GM19452 (cell line): ENCODE measurements around the gene WDFY4.

Experiments used
- ATAC-seq: cut with Tn5 transposase; IDR thresholded peaks from one replicate; pipeline ENCODE4 v1.9.1; 2021; ENCODE audit not compliant: unreplicated experiment

Gene WDFY4

DNA sequence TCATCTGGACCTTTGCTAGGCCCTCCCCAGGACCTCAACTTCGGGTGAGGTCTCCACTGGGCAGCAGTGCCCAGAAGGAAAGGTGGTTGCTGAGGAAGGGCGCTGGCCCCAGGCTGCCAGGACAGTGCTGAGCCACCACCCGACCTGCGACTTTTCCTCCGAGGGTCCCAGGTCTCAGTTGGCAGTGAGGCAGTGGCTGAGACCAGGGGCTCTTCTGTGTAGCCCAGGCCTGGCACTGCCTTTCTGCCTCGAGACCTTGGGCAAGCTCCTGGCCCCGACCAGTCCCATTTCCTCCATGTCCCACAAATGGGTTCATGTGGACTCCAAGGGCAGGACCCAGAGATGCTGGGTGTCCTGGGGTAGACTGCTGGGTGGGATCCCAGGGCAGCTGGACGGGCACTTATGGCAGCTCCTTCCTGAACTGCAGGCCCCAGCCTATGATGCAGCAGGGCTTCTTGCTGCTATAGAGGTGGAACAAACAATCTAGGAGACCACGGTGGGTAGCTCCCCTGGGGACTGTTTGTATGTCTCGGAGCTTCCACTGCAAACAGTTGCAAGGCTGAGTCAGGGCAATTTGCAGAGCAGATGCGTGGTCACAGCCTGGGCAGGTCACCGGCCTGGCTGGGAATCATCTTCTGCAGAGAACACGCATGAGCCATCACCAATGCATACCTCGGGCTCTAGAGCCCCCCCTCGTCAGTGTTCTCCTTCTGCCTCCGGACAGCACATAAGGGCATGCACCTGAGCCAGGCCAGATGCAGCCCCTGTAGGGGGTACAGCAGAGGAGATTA lies 272.9 kb downstream of the WDFY4 start:
- no peak for ATAC-seq

- ATAC-seq = no peak
These were observed 274.0 kb downstream of the WDFY4 start for GRCh38 chr10:48958598-48959190.

DNA sequence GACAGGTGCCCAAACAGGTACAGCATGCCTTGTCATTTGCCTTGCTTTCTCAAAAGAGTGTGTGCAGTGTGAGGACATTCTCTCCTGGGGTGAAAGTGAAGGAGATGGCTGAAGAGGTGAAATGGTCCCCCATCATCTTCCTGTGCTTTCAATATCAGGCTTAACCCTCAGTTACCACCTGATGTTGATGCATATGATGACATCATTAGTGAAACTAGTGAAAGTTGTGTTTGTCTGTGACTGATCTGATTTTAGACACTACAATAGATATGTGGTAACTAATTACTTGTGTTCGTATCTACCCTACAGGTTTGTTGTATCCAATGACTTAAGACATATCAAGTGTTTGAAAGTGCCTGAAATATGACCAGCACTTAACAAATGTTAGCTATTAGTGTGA lies 279.4 kb downstream of the WDFY4 start:
- no peak for ATAC-seq

GRCh38 chr10:48965460-48965859 lies 280.8 kb downstream of the WDFY4 start:
- no peak for ATAC-seq

DNA sequence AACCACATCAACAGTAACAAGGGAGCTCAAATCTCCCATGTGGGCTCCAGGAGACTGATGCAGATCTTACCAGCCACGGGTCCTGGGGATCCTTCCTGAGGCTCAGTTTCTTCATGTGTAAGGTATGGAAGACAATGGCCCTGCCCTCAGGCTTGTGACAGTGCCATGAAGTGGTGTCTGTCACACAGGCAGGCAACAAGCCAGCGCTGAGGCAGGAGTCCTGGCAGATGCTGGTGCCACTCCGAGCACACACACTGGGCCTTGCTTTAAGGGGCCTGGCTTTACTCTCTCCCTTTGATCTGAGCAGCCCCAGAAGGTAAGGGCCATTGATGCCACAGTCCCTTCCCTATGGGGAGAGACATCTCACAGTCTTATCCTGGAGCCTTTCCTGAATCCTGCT lies 283.4 kb downstream of the WDFY4 start:
- ATAC-seq = no peak

DNA sequence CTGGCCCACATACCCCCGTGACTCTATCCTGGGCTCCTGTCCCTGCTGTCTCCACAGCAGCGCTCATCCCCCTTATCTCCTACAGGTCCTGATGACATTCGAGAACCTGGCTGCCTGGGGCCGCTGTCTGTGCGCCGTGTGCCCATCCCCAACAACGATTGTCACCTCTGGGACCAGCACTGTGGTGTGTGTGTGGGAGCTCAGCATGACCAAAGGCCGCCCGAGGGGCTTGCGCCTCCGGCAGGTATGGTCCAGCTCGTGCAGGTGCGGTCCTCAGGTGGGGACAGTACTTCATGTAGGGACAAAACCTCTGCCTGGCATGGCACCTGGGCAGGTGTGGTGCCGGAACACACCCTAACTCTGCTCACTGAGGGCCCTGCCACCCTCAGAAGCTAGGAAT lies 285.4 kb downstream of the WDFY4 start:
- ATAC-seq = no peak

GRCh38 chr10:48970654-48971053 lies 286.0 kb downstream of the WDFY4 start:
- no peak for ATAC-seq

- ATAC-seq = no peak
These were observed 288.4 kb downstream of the WDFY4 start for GRCh38 chr10:48973065-48973464.

DNA sequence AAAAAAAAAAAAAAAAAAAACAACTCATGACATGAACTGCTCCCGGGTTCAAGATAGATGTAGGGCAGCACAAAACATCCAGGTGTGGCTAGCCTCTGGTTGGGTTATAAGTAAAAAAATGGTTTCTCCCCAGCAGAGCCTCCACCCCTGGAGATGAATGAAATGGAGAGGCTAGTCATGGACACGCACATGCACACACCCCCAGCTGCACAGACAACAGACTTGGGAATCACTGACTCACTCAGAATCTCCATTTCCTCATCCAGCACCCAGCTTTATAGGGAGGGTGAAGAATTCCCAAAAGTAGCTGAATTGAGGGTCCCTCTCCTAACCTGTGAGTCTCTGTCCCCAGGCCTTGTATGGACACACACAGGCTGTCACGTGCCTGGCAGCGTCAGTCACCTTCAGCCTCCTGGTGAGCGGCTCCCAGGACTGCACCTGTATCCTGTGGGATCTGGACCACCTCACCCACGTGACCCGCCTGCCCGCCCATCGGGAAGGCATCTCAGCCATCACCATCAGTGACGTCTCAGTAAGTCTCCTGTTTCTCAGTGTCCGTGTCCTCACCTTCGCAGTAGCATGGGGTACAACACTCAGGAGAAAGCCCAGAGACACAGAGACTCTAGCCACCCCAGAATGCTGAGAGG lies 290.0 kb downstream of the WDFY4 start:
- no peak for ATAC-seq

DNA sequence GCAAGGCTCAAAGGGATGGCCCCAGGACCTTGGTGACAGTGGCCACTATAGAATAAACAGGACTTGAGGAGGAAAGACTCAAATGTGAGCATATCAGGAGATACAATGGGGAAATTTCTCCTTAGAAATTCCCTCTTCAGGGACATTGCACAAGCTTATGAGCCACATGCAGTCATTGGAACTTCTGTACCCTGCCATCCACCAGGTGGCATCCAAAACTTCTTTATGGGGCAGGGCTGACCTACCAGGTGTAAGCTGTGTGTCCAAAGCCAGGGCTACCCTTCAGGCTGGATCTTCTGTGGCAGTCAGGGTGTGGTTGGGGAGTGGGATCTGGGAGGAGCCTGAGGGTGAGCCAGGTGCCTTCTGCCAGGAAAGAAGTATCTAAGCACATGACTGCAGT lies 291.5 kb downstream of the WDFY4 start:
- no peak for ATAC-seq

DNA sequence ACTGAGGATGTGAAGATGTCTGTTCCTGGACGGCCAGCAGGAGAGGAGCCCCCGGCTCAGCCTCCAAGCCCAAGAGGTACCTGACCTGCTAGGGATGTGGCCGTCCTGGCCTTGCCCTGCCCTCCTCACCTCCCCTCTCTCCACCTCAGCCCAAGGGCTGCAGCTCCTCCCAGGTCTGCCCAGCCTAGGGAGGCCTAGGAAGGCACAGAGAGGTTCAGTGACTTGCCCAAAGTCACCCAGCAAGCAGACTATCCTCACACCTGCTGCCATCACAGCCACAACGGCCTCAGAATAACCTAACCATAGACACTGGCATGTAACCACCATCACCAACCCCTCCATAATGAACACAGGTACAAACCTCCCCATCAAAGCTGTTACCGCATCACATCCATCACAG lies 293.6 kb downstream of the WDFY4 start:
- ATAC-seq = no peak

DNA sequence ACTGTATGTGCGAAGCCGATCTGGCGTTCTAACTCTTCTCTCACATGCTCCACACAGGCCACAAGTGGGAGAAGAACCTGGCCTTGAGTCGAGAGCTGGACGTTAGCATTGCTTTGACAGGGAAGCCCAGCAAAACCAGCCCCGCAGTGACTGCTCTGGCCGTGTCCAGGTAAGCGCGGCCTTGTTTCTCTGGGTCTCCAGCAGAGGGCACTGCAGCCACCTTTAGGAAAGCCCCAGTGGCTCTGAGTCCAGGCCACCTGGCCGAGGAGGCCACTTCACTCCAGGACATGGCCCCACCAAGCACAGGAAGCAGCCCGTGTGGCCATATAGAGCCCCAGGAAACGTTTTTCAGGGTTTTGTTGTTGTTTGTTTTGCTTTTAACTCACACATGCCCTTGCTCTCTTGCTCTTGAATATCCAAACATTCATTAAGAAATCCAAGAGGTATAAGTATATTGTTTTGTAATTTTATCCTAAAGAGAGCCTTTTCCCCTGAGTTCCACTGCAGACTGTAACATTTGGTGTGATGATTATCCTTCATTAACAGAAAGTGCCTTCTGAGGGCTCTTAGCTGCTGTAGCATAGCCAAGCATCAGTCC lies 296.7 kb downstream of the WDFY4 start:
- ATAC-seq = no peak

DNA sequence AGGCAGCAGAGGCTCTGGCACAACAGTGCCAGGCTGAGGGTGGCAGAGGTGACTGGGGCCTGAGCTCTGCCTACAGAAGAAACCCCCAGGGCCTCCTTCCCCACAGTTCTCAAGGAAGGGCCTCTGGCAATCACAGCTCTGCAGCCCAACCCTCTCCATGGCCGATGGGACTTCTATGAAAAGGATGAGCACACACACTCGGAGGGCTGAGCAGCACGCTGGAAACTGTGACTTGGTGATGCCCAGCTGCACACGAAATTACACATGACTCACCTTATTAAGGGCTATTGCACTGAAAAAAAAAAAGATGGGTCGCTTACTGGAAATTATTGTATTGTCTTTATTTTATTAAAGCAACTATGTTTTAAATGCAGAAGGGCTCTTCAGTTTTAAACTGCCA lies 297.9 kb downstream of the WDFY4 start:
- no peak for ATAC-seq

GRCh38 chr10:48983648-48984351 lies 299.1 kb downstream of the WDFY4 start:
- ATAC-seq = no peak

DNA sequence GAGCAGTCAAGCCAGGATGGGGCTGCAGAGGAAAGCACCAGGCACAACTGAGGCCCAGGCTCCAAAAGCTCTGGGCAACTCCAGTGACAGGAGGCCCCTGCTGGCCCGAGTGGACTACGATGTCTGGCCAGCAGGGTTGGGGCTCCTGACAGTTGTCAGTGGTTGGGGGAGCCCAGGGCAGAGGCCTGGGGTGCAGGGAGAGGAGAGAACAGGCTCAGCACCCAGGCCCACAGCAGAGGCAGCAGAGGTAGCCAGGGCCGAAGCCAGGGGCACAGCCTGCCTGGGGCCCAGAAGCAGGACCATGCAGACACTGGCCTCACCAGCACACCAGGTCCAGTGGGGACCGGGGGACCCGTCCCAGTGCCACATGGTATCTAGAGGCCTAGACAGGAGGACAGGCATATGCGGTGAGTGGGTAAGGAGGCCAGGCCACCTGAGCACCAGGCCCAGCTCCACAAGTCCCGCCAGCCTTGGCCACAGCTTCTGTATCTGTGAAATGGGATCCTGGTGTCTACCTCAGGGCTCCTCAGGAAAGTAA lies 301.0 kb downstream of the WDFY4 start:
- no peak for ATAC-seq

DNA sequence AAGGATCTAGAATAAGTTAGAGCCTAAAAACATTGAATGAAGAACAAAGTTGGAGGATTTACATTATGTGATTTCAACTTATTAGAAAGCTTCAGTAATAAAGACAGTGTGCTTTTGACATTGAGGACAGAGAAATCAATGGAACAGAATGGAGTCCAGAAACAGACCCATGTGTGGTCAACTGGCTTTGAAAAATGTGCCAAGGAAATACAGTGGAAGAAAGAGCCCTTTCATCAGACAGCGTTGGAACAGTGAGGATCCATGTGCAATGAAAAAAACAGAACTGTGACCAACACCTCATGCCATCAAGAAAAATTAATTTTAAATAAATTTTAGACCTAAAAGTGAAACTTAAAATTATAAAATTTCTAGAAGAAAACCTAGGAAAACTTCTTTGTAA lies 305.6 kb downstream of the WDFY4 start:
- ATAC-seq = no peak

GRCh38 chr10:48993627-48994026 lies 309.0 kb downstream of the WDFY4 start:
- no peak for ATAC-seq

GRCh38 chr10:48996329-48996728 lies 311.7 kb downstream of the WDFY4 start:
- ATAC-seq = no peak

GRCh38 chr10:48999346-48999745 lies 314.7 kb downstream of the WDFY4 start:
- ATAC-seq = no peak

DNA sequence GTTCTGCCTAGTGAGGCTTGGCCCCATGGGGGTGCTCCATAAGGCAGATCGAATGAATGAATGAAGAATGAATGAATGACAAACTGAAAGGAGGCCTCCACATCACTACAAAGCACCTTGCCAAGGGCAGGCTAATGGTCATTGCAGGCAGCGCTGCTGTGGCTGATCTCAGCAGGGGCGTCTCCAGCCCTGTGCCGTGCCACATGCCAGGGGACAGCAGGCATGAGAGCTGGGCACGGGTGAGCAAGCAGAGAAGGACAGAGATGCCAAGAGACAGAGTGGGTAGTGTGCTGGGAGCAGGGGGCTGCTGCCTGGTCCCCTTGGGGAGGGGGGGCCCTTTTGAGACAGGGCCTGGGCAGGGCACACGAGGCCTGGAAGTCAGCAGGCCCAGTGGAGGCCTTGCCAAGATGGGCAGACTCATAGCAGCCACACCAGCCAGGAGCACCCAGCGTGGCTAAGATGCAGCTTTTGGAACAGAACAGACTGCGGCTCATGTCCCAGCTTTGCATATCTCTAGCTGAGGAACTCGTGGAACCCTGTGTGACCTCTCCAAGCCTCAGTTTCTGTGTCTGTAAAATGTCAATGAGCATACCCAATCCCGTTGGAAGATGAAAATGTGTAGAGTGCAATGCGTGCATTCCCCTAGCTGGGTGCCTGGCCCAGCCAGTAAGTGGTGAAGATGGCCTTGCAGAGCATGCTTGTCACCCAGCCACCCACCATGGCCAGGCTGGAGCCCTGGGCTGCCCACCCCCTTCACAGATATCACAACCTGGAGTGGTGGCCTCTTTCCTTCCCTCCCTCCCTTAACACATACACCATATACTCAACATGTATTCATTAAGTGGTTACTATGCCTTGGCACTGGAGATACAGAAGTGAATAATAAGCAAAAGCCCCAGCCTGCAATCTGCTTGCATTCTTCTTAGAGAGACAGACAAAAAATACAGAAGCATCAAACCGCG lies 316.0 kb downstream of the WDFY4 start:
- no peak for ATAC-seq
